HG02970 (cell line): ENCODE data around the gene NPL.

Source experiments
- ATAC-seq: cut with Tn5 transposase; IDR thresholded peaks from one replicate; pipeline ENCODE4 v1.9.1; 2021; ENCODE audit warnings: mild to moderate bottlenecking, moderate library complexity, moderate number of reproducible peaks; ENCODE audit not compliant: unreplicated experiment, low FRiP score

Gene NPL, protein sequence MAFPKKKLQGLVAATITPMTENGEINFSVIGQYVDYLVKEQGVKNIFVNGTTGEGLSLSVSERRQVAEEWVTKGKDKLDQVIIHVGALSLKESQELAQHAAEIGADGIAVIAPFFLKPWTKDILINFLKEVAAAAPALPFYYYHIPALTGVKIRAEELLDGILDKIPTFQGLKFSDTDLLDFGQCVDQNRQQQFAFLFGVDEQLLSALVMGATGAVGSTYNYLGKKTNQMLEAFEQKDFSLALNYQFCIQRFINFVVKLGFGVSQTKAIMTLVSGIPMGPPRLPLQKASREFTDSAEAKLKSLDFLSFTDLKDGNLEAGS

DNA sequence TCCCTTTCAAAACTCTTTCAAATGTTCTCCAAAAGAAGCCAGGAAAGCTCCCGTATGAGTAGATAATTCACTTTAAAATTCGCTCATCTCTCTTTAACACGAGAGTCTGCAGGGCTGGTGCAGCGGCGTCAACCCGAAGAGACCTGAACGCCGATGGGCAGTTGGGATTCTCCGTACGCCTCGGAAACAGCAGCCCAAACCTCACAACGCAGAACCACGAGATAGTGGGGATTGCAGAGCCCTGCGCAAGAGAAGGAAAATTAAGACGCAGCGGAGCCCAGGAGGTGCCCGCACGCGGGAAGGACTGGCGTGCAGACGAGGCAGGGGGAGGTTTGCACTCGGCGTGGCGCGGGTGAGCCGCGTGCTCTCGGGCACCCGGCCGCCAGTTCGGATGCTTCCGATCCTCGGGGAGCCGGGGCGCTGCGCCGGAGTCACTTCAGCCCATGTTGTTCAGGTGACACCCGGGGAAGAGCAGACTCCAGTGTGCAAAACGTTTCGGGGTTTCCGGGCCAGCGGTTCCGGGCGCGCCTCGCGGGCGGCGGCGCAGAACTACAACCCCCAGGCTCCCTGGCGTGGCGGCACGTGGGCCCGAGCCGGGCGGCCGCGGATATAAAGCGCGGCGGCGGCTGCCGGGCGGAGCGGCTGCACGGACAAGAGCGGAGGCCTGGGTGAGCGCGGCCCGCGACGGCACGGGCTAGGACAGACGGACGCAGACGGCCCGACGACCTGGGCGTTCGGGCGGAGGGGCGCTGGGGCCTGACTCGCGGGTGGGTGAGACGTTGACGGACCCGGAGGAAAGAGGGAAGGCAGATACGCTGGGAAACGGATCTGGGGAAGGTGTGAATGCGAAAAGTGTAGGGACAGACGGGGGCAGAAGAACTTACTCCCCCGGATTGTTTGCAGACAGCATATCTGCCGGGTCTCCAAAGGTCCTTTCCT is at the start of gene NPL:
TSS of gene NPL (plus strand) at position 636 of the 939 bp plus-strand sequence. CDS start 4,599 bp downstream, outside the sequence.
- ATAC-seq = peak; percentile 87

DNA sequence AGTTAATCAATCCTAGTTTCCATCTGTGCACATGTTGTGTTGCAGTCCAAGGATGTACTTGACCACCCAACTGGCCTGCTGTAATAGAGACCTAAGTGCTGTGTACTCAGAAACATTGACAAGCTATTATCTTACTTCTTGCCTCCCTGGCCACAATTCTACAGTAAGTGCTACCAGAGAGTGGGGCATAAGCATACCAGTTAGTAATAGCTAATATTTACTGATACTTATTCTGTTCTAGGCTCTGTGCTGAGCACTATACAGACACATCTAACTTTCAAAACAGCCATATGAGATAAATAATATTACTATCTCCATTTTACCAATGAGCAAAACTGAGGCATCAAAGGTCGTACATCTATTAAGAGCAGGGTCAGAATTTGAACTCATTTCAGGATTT is 49.5 kb upstream of the NPL start:
- no peak for ATAC-seq

DNA sequence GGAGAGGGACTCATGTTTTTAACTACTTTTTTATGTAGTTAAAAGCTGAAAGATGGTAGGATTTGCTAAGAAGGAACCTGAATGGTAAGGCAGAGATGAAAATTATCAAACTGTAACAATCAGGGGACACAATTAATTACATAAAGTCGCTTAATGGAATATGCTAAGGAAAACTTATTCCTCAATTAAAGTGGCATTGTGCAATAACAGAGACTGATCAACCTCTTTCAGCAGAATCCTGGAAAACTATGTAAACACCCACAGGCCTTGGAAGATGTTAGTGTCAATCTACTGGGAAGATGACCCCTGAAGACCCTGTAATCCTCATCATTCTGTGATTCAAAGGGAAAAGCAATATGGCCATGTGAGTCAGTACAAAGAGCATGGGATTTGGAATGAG is 46.8 kb upstream of the NPL start:
- no peak for ATAC-seq

DNA sequence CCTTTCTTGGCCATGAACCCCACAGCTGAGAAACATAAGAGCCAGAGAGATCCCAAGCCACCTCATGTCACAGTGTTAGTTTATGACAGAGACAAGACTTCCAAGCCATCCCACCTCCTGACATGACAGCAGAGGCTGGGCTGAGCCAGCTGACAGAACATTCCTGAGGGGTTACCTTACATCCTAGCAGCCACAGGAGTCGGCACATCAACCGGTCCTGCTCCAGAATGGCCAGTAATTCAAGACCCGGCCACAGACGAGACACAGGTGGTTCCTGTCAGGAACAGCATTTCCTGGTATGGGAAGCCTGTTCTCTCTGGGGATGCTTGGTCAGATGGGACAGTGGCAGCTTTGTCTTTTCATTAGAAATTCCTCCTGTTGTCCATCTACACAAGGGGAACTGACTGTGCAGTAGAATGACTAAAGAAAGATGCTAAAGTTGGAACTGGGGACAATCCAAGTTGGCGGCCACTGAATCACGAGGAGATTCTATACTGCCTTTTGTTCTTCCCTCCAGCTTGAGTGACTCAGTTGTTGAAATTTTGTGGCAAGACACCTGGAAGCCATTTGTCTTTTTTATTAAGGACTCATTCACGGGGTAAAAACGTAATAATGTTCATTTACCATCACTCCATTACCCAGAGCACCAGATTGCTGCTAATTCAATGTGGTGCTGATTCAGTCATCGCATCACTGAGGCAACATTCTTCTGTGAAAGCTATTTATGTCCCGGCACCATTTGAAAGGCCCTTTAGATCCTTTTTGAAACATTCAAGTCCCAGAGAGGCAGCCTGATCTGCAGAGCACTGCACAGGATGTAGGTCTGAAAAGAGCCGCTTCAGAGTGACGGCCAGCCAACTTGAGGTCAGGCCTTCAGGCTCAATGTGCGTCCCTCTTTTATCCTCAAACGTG is 37.2 kb upstream of the NPL start:
- ATAC-seq = no peak

DNA sequence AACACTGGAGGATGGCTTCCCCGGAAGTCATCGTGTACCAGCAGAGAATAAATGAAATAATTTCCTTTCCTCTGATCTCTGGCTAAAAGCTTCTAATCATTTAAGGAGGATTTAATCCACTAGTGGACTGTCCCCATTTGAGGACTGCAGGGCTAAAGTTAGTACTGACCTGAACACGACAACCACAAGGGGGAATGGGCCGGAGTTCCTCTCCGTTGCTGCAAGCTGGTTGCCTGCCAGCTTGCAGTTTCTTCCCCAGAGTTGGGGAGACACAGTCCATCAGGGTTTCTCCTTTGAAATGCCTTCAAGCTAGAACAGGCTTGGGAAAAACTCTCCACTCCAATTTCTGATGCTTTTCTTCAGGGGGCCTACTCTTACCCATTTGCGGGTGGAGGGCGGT is 35.5 kb upstream of the NPL start:
- ATAC-seq = no peak

DNA sequence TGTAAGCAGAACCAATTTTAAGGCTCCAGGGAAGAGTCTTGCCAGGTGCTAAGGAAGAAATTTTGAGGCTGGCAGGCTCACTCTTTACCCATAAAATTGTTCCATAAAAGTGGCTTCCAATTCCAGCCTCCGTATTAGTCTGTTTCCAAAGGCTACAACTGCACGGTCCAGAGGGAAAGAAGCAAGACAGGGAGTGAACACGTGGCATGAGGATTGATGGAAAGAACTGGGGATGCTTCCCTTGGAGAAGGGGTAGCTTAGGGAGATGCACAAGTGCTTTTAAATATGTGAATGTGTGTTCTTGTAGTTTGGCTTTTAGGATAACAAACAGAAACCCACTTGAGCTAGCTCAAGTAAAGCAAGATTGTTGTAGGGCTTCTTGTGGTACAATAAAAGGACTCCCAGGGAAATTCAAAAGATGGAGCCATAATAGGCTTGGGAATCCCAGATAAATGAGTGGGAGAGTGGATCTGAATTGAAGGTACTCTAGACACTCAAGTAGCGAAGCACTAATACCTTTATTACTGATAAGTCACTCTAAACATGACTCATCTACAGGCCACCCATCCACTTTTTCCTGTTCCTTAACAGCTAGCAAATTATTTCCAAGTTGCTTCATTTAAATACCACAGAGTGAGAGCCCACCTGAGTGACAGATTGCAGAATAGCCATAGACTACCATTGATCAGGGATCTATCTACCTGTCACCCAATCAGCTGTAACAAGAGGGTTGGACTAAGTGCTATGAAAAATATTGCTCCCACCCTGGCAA is 34.8 kb upstream of the NPL start:
- ATAC-seq = no peak

DNA sequence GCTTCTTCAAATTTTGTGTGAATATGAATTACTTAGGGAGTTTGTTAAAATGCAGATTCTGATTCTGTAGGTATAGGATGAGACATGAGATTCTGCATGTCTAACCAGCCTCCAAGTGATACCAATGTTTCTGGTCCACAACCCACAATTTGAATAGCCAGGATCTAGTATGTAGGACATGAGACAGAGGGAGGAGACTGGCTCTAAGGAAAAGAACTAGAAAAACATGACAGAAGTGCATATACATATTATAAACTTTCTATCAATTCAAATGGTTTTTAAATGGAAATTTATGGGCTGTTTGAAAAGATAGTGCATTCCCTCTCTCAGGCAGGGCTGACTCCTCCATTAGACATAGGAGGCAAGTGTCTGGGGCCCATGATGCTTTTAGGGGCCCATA is 33.9 kb upstream of the NPL start:
- no peak for ATAC-seq

DNA sequence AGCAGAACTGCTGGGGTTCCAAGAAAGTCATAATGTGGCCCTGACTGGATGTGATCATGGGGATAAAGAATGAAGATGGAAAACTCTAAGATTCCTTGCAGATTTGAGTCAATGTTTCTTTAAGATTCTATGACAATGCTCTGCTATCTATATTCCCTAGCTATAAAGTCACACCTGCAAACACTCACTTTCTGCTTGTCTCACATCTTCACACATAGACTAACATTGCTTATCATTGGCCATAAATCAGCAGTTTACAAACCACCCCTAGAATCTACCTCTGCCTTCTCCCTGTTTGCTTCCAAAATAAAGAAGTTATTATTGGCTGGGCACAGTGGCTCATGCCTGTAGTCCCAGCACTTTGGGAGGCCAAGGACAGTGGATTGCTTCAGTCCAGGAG is 33.1 kb upstream of the NPL start:
- ATAC-seq = no peak

DNA sequence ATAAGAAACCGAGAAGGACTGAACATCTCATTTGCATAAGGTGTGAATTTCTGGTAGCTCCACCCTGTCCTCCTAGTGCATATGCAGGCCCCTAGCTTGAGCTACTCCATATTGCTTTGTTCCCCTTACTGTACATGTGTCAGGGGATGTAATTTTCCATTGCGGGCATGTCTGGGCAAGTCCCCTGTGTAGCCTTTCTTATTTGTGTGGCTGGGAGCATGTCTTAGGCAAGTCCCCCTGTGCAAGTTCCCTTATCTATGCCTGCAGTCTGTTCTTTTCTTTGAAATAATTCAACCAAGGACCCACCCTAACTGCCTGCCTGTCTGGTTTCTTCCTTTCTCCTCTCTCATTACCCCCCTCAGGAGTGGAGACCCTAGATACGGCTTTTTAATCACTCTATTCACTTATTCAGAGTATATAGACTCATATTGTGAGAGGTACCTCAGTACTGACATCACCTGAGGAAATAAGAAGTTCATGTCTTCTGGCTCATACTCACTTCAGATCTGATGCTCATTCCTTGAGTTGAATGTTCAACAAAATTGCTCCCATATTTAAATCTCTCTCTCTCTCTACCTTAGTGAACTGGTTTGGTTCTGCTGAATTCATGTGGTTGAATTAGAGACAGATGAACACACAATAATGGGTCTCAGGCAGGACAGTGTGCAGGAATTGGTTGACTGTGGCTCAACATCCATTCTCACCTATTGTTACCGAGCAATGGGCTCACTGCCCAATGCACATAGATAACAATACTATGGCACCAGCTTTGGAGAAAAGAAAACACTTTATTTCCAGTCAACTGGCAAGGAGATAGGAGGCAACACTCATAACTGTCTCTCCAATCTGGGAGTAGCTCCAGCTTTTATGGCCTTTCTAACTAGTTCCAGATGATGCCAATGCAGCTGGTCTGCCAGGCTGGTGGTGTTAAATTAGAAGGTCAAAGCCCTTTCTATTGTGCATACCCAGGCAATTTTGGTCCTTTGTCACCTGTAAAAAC is 27.9 kb upstream of the NPL start:
- ATAC-seq = no peak

DNA sequence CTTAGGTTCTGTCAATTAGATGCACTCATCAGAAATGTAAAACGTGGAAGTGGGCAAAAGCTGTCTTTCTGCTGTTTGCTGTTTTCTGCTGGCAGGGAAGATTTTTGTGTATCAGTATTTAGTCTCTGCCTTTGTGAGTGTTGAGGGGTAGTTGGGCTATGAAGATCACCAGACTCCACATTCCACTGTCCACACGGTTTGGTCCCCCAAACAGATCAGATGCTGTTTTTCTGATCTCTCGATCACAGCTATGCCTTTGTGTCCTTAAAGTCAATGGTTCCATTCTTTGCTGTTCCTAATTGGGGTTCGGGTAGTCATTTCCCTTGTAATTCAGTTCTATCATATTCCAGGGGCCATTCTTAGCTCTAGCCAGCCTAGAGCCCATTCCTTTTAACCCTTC is 27.0 kb upstream of the NPL start:
- ATAC-seq = no peak

DNA sequence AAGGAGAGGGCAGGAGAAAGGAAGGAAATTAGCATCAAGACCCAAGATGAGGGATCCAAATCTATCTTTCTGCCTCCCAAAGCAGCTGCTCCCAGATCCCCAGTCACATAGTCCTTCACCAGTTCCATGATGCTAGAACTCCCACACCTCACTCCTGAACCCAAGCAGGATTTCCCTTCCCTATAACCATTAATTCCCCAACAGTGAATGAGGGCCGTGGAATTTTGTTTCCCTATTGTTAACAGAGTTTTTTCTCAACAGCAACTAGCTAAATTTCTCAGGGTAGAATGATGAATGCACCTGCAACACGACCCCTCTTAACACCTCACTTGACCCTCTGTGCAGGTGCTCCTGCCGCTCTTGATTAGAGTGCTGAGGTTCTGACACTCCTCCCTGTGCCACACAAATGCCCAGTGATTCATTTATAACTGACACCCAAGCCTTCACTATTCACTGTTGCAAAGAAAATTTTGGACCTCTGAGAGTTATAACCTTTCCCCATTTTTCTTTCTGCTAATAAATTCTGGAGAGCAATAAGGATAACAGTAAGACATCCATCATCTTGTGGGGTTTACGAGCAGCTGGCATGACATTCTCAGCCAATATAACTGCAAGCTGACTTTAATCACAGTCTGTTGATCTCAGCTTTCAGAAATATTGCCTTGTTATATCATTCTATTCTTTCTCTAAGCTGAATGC is 25.4 kb upstream of the NPL start:
- ATAC-seq = no peak

DNA sequence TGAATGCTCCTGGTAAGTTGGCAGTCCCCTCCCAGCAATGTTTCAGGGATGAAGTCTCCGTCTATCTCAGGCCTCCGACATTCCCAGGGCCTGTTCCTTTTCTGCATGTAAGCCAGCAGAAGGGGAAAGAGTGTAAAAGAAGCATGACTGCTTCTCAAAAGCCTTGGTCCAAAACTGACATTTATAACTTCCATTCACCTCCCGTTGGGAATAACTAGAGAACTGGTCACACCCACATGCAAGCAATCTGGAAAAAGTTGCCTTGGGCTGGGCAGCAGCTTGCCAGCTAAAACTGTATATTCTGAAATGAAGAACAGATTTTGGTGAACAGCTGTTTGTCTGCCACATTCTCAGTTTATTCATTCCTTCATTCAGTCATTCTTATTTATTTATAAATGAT is 24.2 kb upstream of the NPL start:
- ATAC-seq = no peak

DNA sequence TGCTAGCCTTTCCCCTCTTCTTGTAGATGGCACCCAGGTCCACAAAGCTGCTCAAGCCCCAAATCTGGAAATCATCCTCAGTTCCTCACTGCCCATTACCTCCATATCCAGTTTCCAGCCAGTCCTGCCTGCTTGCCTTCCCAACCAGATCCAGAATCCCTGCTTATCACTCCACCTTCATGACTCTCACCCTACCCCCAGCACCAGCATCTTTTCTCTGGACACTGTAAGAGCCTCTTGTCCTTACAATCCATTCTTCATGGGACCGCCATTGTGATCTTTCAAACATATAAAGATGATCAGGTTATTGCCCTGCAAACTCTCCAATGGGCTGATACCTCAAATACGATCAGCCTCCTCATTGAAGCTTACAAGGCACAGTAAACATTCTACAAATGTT is 23.5 kb upstream of the NPL start:
- no peak for ATAC-seq

DNA sequence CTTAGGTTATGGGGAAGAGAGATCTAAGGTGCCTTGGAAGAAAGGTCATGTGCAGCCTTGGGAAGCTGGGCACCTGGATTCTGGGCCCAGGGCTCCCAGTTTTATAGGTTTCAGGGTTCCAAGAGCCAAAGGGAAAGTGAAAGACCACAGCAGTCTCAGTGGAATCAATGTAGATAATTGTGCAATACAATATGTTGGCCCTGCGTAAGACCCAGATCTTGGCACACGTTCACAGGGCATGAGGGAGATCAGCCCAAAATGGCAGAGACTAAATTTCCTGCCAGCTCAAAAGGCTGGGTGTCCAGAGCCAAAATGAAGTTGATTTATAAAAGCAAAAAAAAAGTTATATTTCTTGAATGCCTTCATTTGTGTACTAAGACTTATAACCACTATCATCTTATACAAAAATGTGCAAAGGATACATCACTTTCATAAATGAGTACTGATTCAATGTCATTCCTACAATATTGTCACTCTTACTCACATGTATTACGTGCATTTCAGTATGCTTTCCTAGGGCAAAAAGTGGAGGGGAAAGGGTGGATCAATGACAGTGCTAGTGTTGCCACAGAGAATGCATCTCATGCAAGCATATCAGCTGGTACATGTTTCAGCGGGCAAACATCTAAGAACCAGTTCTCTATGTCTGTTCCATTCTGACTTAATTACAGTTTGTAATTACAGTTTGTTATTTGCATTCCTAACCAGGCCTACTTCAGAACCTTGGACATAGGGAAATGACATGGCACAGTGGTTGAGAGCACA is 22.5 kb upstream of the NPL start:
- ATAC-seq = no peak

DNA sequence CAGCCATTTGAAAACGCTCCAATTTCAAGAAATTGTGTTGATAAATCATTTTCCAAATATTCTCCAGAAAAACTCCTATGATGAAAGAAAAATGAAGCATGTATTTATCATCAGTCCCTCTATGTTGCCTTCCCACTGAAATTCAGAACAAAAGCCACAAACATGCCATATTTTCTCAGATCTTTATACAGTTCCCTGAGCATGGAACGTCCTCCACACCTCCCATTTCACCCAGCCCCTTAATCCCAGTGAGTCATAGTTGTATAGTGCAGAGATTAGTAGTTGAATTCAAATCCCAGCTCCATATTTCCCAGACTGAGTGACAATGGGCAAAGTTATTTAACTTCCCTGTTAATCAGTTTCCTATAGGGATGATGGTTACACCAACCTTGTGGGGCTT is 20.6 kb upstream of the NPL start:
- no peak for ATAC-seq

DNA sequence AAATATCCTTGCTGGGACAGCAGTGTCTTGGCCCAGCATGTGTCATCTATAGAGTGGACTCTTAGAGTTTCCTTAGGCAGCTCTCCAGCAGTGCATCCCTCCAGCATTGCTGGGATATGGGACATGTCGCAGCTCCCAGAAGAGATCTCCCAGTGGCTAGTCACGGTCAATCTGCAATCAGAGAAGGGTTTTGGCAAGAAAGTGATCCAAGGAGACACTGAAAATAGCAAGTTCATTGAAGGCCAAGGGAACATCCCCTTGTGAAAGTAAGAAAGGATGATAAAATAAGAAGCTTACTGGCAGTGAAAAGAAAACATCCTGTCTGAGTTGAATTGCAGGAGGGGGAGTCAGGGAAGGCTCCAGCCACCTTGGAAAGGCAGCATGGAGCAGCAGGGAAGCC is 19.3 kb upstream of the NPL start:
- no peak for ATAC-seq

DNA sequence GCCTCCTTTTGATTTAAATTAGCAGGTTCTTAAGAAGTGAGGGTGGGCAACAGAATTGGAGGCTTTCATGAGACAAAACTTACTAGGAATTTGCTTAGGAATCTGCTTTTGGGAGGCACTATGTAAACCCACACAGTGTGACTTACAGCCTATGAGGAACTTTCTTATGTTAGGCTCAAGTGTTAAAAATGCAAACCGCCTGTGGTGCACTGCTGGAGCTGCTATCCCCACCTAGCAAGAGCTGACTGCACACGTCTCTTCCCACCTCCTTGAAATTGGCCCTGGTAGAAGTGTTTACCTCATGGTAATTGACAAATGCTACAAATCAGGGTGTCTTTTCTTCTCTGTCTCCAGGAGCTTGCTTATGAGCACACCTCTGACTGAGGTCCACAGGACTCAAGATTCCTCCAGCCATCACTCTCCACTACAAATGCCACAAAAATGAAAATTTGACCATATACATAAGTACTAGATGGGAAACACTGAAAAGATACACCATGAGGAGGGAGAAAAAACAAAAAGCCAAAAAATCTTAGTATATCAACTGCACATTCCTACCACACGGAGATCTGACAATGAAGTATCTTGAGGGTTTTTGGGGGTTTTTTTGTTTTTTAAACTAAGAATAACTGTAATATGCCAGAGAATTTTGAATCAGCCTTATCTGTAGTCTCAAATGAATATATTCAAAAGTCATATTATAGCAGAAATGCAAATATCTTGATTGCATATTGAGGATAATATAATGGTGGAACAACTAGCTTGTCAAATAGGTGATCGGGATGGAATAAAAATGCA is 18.2 kb upstream of the NPL start:
- no peak for ATAC-seq
